Tibial nerve (tissue), 4 donors: ENCODE data around the gene NELFA.

Experiments
- EP300 ChIP-seq, 2 donors: sonication (generic); formaldehyde crosslinking; IDR thresholded peaks; one replicate each; pipeline ENCODE4 v1.6.1; 2017; ENCODE audit warnings: antibody characterized with exemption in 2 of 2, mild to moderate bottlenecking in 1 of 2
- POLR2A ChIP-seq, 2 donors: fragments of 450-650 bp; IDR thresholded peaks; one replicate each; pipeline ENCODE4 v1.6.1; 2017; ENCODE audit warnings: antibody characterized with exemption in 2 of 2, mild to moderate bottlenecking in 2 of 2, moderate library complexity in 2 of 2
- TF ChIP-seq, protein P1 (sequence below), 5 experiments: fragments of 200-600 bp in 3 of 5; fragments of 450-650 bp in 2 of 5; sonication (generic) in 3 of 5; IDR thresholded peaks; one replicate each; pipeline ENCODE4 v1.5.1; 2016 to 2019; ENCODE audit warnings: antibody characterized with exemption in 5 of 5, mild to moderate bottlenecking in 3 of 5, moderate library complexity in 2 of 5

- TF ChIP-seq POLR2A (IDR thresholded peaks at IDR 0.05), result no peak
- TF ChIP-seq, protein P1, sequence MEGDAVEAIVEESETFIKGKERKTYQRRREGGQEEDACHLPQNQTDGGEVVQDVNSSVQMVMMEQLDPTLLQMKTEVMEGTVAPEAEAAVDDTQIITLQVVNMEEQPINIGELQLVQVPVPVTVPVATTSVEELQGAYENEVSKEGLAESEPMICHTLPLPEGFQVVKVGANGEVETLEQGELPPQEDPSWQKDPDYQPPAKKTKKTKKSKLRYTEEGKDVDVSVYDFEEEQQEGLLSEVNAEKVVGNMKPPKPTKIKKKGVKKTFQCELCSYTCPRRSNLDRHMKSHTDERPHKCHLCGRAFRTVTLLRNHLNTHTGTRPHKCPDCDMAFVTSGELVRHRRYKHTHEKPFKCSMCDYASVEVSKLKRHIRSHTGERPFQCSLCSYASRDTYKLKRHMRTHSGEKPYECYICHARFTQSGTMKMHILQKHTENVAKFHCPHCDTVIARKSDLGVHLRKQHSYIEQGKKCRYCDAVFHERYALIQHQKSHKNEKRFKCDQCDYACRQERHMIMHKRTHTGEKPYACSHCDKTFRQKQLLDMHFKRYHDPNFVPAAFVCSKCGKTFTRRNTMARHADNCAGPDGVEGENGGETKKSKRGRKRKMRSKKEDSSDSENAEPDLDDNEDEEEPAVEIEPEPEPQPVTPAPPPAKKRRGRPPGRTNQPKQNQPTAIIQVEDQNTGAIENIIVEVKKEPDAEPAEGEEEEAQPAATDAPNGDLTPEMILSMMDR (IDR thresholded peaks at IDR 0.05), result no peak
- no peak for TF ChIP-seq EP300 (IDR thresholded peaks at IDR 0.05)
Measured at GRCh38 chr4:2036327-2036726, 27.6 kb upstream of the NELFA start.
